Measurements from ENCODE around the gene ACTR2.
A peak's percentile ranks its signal among the peaks of the same experiment; 100 is the strongest.

The ACTR2 gene

DNA sequence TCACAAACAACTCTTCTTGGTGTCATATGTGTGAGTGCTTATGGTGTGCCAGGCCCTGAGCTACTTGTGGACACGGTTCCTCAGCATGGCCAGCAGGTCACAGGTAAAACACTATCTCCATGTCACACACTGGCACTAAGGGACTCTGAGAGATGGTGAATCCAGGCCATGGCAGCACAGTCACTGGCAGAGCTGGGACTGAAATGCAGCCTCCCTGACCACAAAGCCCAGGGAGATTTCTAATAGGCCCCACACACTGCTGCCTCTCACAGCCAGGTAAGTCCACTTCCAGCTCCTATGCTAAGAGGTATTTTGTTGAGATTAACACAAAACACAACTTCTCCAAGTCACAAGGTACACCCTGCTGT is 92.0 kb downstream of the ACTR2 start:
- no peak for DNase-seq (ENCODE audit: low read depth)
- TF ChIP-seq, protein P1, sequence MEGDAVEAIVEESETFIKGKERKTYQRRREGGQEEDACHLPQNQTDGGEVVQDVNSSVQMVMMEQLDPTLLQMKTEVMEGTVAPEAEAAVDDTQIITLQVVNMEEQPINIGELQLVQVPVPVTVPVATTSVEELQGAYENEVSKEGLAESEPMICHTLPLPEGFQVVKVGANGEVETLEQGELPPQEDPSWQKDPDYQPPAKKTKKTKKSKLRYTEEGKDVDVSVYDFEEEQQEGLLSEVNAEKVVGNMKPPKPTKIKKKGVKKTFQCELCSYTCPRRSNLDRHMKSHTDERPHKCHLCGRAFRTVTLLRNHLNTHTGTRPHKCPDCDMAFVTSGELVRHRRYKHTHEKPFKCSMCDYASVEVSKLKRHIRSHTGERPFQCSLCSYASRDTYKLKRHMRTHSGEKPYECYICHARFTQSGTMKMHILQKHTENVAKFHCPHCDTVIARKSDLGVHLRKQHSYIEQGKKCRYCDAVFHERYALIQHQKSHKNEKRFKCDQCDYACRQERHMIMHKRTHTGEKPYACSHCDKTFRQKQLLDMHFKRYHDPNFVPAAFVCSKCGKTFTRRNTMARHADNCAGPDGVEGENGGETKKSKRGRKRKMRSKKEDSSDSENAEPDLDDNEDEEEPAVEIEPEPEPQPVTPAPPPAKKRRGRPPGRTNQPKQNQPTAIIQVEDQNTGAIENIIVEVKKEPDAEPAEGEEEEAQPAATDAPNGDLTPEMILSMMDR (conservative IDR thresholded peaks at IDR 0.05; ENCODE audit: control insufficient read depth, insufficient read depth, low read depth, low read length), result no peak
- no peak overlapping the region for H3K4me3 ChIP-seq (ENCODE audit: control insufficient read depth, low read depth, low read length)

DNA sequence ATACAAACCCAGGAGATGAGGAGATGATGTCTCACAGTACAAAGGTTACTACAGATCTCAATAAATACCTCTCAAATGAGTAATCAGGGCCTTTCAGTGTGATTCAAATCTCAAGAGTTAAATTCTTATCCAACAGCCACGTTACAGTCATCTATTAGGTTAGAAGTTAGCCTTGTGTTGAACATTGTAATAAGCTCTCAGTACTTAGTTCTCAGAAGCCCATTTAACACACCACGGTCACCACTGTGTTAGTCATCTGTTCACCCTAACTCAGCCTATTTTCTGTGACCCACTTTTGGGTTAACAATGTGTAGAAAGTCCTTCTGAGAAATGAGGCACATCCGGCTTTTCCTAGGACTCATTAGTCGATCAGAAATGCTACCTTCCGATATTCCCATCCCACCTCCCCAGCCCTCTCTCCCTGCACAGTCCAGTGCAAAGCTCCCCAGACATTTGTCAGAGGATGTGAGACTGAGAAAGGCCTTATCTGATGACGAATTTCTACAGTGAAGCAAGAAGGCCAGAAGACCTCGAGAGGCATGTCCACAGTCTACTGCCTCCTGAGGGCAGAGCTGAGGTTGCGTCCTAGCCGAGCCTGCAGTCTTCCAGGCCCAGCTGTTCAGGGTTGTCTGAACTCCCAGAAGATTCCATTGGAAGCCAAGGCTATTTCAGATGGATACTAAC is 92.6 kb downstream of the ACTR2 start:
- peak; percentile 98 for DNase-seq (ENCODE audit: low read depth)
- TF ChIP-seq, protein P1 (conservative IDR thresholded peaks at IDR 0.05; ENCODE audit: control insufficient read depth, insufficient read depth, low read depth, low read length), result peak; percentile 74
- no peak overlapping the region for H3K4me3 ChIP-seq (ENCODE audit: control insufficient read depth, low read depth, low read length)
